Calu3 (cell line): Measurements from ENCODE around the gene ZBTB21. TPM values are rescaled to one million over a fixed set of nuclear protein-coding genes. Genes with fewer than 3 reads are reported as not detected.

Experiments
- BruUV-seq: library from RNA; stranded (reverse); fragments of 400-500 nt; replicated peaks from 2 replicates; lab custom pipeline; 2021; lab: Mats Ljungman, UMichigan
- CTCF ChIA-PET: fragments of 300-600 bp; sonication (Branson Sonifier 250); formaldehyde crosslinking; loops from one replicate; lab custom pipeline; 2022; ENCODE audit warnings: antibody characterized with exemption; lab: Charles Lee
- DNase-seq: peaks from one replicate; pipeline ENCODE4 v3.0.0; 2022
- H3K27ac Mint-ChIP-seq: one replicate; pipeline ENCODE4 v1.8.0; 2022; ENCODE audit warnings: mixed read lengths; ENCODE audit not compliant: unreplicated experiment
- H3K27me3 Mint-ChIP-seq: one replicate; pipeline ENCODE4 v1.8.0; 2022; ENCODE audit warnings: mixed read lengths; ENCODE audit not compliant: unreplicated experiment
- H3K36me3 Mint-ChIP-seq: one replicate; pipeline ENCODE4 v1.8.0; 2022; ENCODE audit warnings: mild to moderate bottlenecking, moderate library complexity, mixed read lengths; ENCODE audit not compliant: insufficient read depth, unreplicated experiment
- H3K4me1 Mint-ChIP-seq: one replicate; pipeline ENCODE4 v1.8.0; 2022; ENCODE audit warnings: mild to moderate bottlenecking, low read depth, mixed read lengths; ENCODE audit not compliant: unreplicated experiment
- H3K4me3 Mint-ChIP-seq: one replicate; pipeline ENCODE4 v1.8.0; 2022; ENCODE audit warnings: mild to moderate bottlenecking, low read depth, moderate library complexity, mixed read lengths; ENCODE audit not compliant: unreplicated experiment
- H3K9me3 Mint-ChIP-seq: one replicate; pipeline ENCODE4 v1.8.0; 2022; ENCODE audit warnings: low read depth, mixed read lengths; ENCODE audit not compliant: unreplicated experiment
- CTCF ChIP-seq: fragments of 200-600 bp; IDR thresholded peaks from one replicate; pipeline ENCODE4 v1.8.0; 2022; ENCODE audit warnings: antibody characterized with exemption; ENCODE audit not compliant: unreplicated experiment
- intact Hi-C: fragments of 100-400 bp; cut with micrococcal nuclease; formaldehyde crosslinking; loops from one replicate; pipeline ENCODE4 v1.10.0; 2022; ENCODE audit not compliant: unreplicated experiment
- total RNA-seq: library from RNA; stranded (reverse); gene quantifications from 2 replicates; pipeline ENCODE4 v1.2.3, GENCODE V29; 2022

ZBTB21 gene
- total RNA-seq, 1 experiment from 2014 or later: 14.5 TPM

GRCh38 chr21:42009018-42009830 lies 936 bp downstream of the ZBTB21 start:
- no TSS peak for BruUV-seq
- peak; percentile 12 for TF ChIP-seq CTCF
- peaks cover 22% of the 10 kb centered on the region for H3K27me3 Mint-ChIP-seq
- DNase-seq: peak; percentile 58
- H3K9me3 Mint-ChIP-seq: no peaks in the 10 kb centered on the region
- peaks cover 12% of the 10 kb centered on the region for H3K4me1 Mint-ChIP-seq
- H3K27ac Mint-ChIP-seq: peak overlapping the region; percentile 98
- peak overlapping the region; percentile 94 for H3K4me3 Mint-ChIP-seq
- peaks cover 37% of the 10 kb centered on the region for H3K36me3 Mint-ChIP-seq
- CTCF ChIA-PET: interaction anchor here (0.9 kb wide), 1 partner anchor 87 kb away, joined by 3 read pairs; no protein-coding TSS in a partner anchor
- intact Hi-C loops: no loop called here

GRCh38 chr21:42007356-42007940 lies 2.7 kb downstream of the ZBTB21 start:
- H3K36me3 Mint-ChIP-seq: peaks cover 39% of the 10 kb centered on the region
- no peak for DNase-seq
- no peak overlapping the region for H3K4me3 Mint-ChIP-seq
- H3K9me3 Mint-ChIP-seq: no peaks in the 10 kb centered on the region
- H3K27me3 Mint-ChIP-seq: peaks cover 5% of the 10 kb centered on the region
- no peak overlapping the region for H3K27ac Mint-ChIP-seq
- CTCF ChIA-PET: no interaction called here
- intact Hi-C loops: no loop called here
- BruUV-seq: no TSS peak
- TF ChIP-seq CTCF: no peak
- H3K4me1 Mint-ChIP-seq: peaks cover 16% of the 10 kb centered on the region

- Mint-ChIP-seq H3K4me1 (peaks cover 16% of the 10 kb centered on the region), H3K27ac (no peak overlapping the region), H3K27me3 (no peaks in the 10 kb centered on the region), H3K36me3 (peaks cover 35% of the 10 kb centered on the region), H3K9me3 (no peaks in the 10 kb centered on the region), H3K4me3 (no peak overlapping the region)
- intact Hi-C loops: no loop called here
- no TSS peak for BruUV-seq
- TF ChIP-seq CTCF: no peak
- no peak for DNase-seq
- CTCF ChIA-PET: no interaction called here
Measured at GRCh38 chr21:42006765-42007164, 3.4 kb downstream of the ZBTB21 start.

GRCh38 chr21:42004406-42005199 lies 5.6 kb downstream of the ZBTB21 start:
- Mint-ChIP-seq H3K27me3 (no peaks in the 10 kb centered on the region), H3K9me3 (no peaks in the 10 kb centered on the region), H3K27ac (no peak overlapping the region), H3K4me1 (peaks cover 16% of the 10 kb centered on the region), H3K36me3 (peaks cover 27% of the 10 kb centered on the region), H3K4me3 (no peak overlapping the region)
- no TSS peak for BruUV-seq
- intact Hi-C loops: no loop called here
- no peak for TF ChIP-seq CTCF
- DNase-seq: no peak
- CTCF ChIA-PET: no interaction called here
